ENCODE results near the gene GDNF.

The GDNF gene

GRCh38 chr5:37810311-37810710, 29.5 kb downstream of the GDNF start:
- DNase-seq (ENCODE audit: low read depth, low spot score): no peak
- peak overlapping the region; percentile 50 for H3K4me3 ChIP-seq (ENCODE audit: low read depth, low read length)
- POLR2A ChIA-PET: interaction anchor here (0.7 to 2.4 kb wide), 7 partner anchors 23 to 88 kb away, joined by 3 to 12 read pairs (median 5); no protein-coding TSS in a partner anchor
- TF ChIP-seq CTCF (IDR thresholded peaks at IDR 0.05; ENCODE audit: insufficient read depth, low read length, missing control alignments): no peak
- CTCF ChIA-PET: interaction anchor here (2.4 to 3.7 kb wide), 3 partner anchors 86 to 398 kb away, joined by 8 to 13 read pairs (median 11); no protein-coding TSS in a partner anchor

- H3K4me3 ChIP-seq (ENCODE audit: low read depth, low read length): no peak overlapping the region
- DNase-seq (ENCODE audit: low read depth, low spot score): no peak
- TF ChIP-seq CTCF (IDR thresholded peaks at IDR 0.05; ENCODE audit: insufficient read depth, low read length, missing control alignments): no peak
- ChIA-PET POLR2A (interaction anchor here (0.6 to 1.2 kb wide), 3 partner anchors 26 to 424 kb away, joined by 3 read pairs; no protein-coding TSS in a partner anchor), CTCF (interaction anchor here (0.9 to 3.7 kb wide), 4 partner anchors 25 to 396 kb away, joined by 3 to 13 read pairs (median 6); no protein-coding TSS in a partner anchor)
These were observed 30.9 kb downstream of the GDNF start for GRCh38 chr5:37808945-37809344.

DNA sequence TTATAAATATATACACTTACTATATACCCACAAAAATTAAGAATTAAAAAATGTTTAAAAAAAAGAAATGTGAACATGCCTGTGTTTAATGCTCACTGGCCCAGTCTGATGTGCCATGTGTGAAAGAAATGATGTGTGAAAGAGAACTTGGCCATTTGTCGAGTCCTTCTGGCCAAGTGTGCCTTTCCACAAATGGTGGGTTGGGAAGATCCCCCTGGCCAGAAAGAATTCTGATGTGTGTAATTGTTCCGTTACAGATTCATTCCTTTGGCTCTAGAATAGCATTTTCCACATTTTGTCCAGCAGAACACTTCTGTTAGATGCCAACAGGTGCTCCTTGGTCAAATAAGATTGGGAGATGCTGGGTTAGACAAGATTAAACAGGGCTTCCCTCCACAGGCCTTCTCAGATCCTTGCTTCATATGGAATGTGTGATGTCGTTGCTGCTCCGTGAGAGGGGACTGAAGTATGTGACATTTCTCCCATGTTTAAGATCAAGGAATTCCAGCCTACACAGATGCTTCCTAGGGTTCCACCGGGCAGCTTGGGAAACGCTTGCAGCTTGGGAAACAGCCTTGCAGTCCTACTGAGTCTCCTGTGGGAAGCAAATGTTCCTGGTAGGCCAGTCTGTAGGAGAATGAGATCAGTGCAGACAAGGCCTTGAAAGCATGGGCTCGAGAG, 32.1 kb downstream of the GDNF start:
- no peak overlapping the region for H3K4me3 ChIP-seq (ENCODE audit: low read depth, low read length)
- CTCF ChIA-PET: interaction anchor here (0.7 to 2.5 kb wide), 5 partner anchors 8 to 395 kb away, joined by 3 to 8 read pairs (median 4); no protein-coding TSS in a partner anchor
- no peak for TF ChIP-seq CTCF (IDR thresholded peaks at IDR 0.05; ENCODE audit: insufficient read depth, low read length, missing control alignments)
- DNase-seq (ENCODE audit: low read depth, low spot score): no peak
- POLR2A ChIA-PET: interaction anchor here (0.9 kb wide), 1 partner anchor 68 kb away, joined by 3 read pairs; no protein-coding TSS in a partner anchor

- no peak for TF ChIP-seq CTCF (IDR thresholded peaks at IDR 0.05; ENCODE audit: insufficient read depth, low read length, missing control alignments)
- CTCF ChIA-PET: no interaction called here
- POLR2A ChIA-PET: interaction anchor here (1.3 kb wide), 1 partner anchor 30 kb away, joined by 4 read pairs; no protein-coding TSS in a partner anchor
- DNase-seq (ENCODE audit: low read depth, low spot score): no peak
- H3K4me3 ChIP-seq (ENCODE audit: low read depth, low read length): no peak overlapping the region
These were observed 32.8 kb downstream of the GDNF start for GRCh38 chr5:37807015-37807414.

DNA sequence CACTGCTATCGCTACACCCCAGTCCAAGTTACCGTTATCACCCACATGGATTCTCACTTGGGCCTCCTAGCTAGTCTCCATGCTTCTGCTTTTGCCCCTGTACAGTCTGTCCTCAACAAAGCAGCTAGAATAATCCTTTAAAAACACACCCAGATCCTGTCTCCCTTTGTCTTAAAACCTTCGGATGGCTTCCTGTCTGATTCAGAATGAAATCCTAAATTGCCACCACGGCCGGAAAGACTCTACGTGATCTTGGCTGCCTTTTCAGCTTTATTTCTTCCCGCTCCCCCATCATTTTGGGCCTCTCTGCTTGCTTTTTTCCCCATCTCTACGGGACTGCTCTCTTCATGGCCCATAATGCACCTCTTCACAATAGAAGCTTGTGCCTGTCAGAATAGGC, 33.4 kb downstream of the GDNF start:
- DNase-seq (ENCODE audit: low read depth, low spot score): no peak
- ChIA-PET CTCF (no interaction called here), POLR2A (interaction anchor here (1.3 kb wide), 1 partner anchor 29 kb away, joined by 4 read pairs; no protein-coding TSS in a partner anchor)
- no peak for TF ChIP-seq CTCF (IDR thresholded peaks at IDR 0.05; ENCODE audit: insufficient read depth, low read length, missing control alignments)
- no peak overlapping the region for H3K4me3 ChIP-seq (ENCODE audit: low read depth, low read length)

- no peak overlapping the region for H3K4me3 ChIP-seq (ENCODE audit: low read depth, low read length)
- TF ChIP-seq CTCF (IDR thresholded peaks at IDR 0.05; ENCODE audit: insufficient read depth, low read length, missing control alignments): no peak
- no peak for DNase-seq (ENCODE audit: low read depth, low spot score)
- ChIA-PET POLR2A (interaction anchor here (1.3 kb wide), 1 partner anchor 29 kb away, joined by 4 read pairs; no protein-coding TSS in a partner anchor), CTCF (no interaction called here)
These were observed 33.8 kb downstream of the GDNF start for GRCh38 chr5:37806016-37806415.
